ENCODE measurements around the gene INS.

DNA sequence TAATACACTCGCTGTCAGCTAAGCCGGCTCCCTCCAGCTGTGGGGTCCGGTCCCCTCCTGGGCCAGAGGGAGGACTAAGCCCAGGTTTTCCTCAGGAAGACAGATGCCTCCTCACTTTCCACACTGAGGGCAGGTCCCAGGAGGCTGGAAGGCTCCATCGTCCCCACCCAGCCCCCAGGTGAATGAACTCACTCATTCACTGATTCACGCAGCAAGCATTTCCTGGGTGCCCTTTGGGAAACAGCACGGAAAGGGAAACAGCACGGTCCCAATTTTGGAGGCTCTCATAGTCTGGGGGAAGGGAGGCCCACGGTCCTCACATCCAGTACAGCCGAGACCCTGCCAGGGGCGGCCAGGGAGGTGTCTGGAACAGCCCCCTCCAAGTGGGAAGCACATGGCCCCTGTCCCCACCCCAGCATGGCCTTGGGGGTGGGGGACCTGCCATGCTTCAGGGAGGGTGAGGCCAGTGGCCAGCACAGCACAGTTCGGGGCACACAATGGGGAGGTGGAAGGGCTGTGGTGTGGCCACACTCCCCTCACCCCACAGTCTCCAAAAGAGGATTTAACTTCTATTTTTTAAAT, 19.9 kb upstream of the INS start:
- TF ChIP-seq, protein P1, sequence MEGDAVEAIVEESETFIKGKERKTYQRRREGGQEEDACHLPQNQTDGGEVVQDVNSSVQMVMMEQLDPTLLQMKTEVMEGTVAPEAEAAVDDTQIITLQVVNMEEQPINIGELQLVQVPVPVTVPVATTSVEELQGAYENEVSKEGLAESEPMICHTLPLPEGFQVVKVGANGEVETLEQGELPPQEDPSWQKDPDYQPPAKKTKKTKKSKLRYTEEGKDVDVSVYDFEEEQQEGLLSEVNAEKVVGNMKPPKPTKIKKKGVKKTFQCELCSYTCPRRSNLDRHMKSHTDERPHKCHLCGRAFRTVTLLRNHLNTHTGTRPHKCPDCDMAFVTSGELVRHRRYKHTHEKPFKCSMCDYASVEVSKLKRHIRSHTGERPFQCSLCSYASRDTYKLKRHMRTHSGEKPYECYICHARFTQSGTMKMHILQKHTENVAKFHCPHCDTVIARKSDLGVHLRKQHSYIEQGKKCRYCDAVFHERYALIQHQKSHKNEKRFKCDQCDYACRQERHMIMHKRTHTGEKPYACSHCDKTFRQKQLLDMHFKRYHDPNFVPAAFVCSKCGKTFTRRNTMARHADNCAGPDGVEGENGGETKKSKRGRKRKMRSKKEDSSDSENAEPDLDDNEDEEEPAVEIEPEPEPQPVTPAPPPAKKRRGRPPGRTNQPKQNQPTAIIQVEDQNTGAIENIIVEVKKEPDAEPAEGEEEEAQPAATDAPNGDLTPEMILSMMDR (IDR thresholded peaks at IDR 0.05; ENCODE audit: insufficient read depth, low read depth, low read length): no peak
- no peak for TF ChIP-seq EZH2 (IDR thresholded peaks at IDR 0.05; ENCODE audit: insufficient read depth, low read length)
